ENCODE measurements around the gene SMAD7.

DNA sequence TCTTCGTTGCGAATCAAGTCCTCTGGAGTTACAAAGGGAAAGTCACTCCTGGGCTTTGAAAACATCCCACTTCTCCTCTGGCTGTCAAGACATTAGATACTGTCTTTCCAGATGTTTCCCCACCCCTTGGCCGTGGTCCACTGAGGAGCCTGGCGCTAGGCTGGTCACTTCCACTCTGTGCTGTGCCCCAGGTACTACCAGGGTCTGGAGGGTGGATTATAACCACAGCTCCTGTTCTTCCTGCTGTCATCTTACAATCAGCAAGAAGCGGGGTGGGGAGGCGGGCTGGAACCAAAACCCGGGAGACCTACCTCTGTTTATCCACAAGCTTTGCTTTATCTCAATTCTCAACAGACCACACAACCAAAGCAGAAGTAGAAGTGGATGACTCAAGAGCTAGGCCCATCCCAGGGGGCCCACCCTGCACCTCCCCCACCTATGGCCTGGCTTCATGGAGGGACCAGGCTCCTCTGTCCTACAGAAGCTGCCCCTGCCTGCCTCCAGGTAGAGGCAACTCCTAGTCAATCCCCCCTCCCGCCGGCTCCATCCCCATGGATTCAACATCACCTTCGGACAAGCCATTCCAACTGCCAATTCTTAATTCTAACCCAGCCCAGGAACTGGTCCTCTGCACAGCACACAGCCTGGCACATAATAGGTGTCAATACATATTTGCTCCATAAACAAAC lies 17.8 kb downstream of the SMAD7 start:
- TF ChIP-seq, protein P1, sequence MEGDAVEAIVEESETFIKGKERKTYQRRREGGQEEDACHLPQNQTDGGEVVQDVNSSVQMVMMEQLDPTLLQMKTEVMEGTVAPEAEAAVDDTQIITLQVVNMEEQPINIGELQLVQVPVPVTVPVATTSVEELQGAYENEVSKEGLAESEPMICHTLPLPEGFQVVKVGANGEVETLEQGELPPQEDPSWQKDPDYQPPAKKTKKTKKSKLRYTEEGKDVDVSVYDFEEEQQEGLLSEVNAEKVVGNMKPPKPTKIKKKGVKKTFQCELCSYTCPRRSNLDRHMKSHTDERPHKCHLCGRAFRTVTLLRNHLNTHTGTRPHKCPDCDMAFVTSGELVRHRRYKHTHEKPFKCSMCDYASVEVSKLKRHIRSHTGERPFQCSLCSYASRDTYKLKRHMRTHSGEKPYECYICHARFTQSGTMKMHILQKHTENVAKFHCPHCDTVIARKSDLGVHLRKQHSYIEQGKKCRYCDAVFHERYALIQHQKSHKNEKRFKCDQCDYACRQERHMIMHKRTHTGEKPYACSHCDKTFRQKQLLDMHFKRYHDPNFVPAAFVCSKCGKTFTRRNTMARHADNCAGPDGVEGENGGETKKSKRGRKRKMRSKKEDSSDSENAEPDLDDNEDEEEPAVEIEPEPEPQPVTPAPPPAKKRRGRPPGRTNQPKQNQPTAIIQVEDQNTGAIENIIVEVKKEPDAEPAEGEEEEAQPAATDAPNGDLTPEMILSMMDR (IDR thresholded peaks at IDR 0.05): no peak
- no peak for TF ChIP-seq POLR2A (IDR thresholded peaks at IDR 0.05)

Data from thyroid gland (tissue), 4 donors.